Stimulated activated naive CD8-positive, alpha-beta T cell treated with anti-CD3 and anti-CD28 coated beads, Interleukin-15, Interleukin-2, amounts not matched to agents 100 U/mL and 50 U/mL, for 24 hours (primary cell): ENCODE measurements around the gene CLCN6.
A peak's percentile ranks its signal among the peaks of the same experiment; 100 is the strongest.

ENCODE experiments used
- ATAC-seq: fragments of 150-1000 bp; cut with Tn5 transposase; one replicate; pipeline ENCODE4 v1.10.0; 2021
- DNase-seq: peaks from one replicate; pipeline ENCODE4 v3.0.0; 2021

CLCN6 gene

DNA sequence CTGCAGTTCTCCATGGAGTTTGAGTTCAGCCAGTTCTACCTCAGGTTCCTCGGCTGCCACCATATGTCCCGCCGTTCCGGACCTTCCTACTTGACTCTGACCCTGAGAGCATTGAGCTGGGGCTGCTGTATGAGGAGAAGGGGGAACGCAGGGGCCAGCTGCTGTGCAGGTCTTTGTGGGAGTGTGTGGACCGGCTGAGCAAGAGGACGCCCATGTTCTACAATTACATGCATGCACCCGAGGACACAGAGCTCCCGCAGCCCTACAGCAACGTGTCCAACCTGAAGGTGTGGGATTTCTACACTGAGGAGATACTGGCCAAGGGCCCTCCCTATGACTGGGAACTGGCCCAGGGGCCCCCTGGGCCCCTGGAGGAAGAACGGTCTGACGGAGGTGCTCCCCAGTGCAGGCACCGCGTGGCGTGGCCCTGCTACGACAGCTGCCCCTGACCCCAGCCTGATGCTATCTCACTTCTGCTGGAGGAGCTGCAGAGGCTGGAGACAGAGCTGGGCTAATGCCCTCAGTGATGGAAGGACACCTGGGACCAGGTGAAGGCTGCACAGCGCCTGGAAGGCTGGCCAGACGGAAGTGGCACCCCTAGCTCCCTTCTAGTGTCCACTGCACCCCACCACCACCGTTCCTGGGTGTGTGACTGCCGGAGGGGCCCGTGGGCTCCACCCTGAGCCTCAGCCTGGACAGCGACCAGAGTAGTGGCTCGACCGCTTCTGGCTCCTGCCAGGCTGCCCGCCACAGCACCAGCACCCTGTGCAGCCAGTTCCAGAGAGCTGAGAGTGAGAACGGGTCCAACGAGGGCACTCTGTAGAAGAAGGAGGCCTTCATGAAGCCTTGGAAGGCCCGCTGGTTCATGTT lies 73.6 kb downstream of the CLCN6 start:
- ATAC-seq (no peak), DNase-seq (no peak)

DNA sequence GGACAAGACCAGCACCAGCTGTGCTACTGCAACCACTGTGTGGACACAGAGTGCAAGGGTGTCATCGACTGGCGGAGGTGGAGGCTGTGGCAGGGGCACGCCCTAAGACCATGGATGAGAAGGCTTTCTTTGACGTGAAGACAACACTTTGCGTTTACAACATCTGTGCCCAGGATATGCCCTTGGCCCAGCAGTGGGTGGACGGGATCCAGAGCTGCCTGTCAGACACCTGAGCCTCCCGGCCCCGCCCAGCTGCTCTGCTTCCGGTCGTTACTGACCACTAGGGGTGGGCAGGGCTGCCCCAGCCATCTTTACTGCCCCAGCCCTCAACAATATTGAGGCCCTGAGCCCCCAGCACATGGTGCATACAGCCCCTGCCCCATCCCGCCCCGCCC lies 74.2 kb downstream of the CLCN6 start:
- no peak for ATAC-seq

DNA sequence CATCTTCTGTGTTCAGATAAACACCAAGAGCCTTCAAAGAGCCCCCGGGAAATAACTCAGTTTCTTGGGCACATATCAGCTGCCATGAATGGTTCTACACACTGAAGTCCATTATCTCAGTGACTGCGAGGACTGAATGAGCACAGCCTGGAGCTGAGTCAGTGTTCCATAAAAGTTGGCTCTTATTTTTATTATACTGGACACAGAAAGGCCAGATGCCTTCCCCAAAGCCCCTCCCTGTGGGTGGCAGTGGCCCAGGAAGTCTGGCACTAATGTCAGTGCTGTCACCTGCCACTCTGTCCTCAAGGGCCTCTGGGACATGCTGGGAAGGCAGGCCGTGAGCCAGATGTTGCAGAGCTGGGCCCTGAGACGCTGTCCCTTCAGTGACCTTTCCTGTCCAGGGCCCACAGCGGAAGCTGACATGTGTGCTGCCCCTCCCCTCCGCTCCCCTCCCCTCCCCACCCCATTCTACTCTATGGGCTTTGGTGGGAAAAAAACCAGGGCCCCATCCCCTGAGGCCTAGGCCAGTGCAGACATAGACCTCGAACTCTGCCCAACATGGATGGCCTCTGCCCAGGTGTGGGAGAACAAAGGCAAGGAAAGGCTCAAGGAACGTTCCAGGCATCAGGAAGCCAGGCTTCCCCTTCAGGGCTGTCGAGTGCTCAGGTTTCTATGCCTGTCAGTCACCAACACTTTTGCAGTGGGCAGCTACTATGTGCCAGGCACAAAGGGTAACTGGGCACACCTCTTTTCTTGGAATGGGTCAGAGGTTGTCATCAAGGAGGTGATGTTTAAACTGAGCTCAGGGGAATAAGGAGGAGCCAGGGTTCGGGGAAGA lies 75.1 kb downstream of the CLCN6 start:
- ATAC-seq = no peak
- no peak for DNase-seq

More for the DNA sequence above, 74.2 kb downstream of the CLCN6 start:
- DNase-seq = no peak

DNA sequence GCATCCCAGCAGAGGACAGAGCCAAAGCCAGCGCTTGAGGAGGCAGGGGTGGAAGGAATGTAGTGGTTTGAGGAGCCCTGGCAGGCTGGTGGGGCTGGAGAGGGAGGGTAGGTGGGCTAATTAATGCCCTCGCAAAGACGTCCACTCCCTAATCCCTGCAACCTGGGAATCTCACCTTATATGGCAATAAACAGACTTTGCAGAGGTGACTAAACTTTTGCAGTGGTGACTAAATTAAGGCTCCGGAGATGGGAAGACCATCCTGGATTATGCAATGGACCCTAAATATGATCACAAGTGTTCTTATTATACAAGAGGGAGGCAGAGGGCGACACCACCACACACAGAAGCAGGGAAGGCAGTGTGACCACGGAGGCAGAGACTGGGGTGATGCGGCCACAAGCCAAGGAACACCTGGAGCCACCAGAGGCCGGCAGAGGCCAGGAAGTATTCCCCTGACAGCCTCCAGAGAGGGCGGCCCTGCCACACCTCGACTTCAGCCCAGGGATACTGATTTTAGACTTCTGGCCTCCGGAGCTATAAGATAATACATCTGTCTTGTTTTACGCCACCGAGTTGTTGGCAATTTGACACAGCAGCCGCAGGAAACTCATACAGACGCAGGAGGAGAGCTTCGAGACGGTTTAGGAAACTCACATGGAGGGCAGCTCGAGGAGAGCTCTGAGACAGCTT lies 75.9 kb downstream of the CLCN6 start:
- ATAC-seq = no peak
- no peak for DNase-seq

DNA sequence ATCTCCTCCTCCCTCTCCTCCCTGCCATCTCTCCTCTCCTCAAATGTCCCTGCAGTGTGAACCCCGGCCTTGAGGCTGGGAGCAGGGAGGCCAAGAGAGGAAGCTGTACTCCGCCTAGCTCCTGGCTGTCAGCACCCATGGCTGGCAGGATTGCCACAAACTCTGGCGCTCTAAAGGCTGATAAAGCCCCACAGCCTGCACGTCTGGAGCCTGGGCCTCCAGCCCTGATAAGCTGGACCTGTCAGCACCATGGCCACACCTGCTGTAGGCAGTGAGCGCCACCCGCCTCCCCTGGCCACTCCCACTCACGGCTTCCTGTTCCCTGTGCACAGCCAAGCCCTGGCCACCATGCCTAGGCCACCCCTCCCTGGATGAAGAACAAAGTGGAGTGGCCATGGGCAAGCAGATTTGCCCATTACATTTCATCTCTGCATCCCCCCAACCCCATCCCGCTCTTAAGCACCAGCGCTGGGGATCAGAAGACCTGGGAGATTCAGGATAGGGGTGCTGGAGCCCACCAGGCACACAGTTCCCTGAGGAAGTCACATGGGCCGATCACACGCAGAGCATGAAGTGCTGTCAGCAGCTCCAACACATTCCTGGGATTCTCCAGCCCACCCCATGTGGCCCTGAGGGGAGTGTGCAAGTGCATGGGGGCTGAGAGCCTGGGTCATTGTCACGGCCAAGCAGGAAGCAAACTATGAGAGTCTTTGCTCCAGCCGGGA lies 77.0 kb downstream of the CLCN6 start:
- peak; percentile 45 for ATAC-seq
- no peak for DNase-seq

DNA sequence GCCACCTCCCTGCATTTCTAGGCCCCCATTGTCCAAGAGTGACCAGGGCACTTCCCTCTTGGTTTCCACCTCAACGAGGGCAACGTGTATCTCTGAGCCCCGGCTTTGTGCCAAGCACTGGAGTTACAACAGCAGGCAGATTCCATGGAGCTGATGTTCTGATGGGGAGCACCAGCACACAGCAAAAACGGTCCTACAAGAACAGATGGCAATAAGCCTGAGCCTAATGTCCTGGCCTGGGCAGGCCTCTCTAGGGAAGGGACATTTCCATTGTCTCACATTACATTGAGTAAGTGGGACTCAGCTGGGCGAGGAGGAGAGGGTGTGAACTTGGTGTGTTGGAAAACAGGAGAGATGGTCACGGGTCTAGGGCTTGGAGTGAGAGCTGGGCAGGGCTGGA lies 79.9 kb downstream of the CLCN6 start:
- ATAC-seq = no peak

DNA sequence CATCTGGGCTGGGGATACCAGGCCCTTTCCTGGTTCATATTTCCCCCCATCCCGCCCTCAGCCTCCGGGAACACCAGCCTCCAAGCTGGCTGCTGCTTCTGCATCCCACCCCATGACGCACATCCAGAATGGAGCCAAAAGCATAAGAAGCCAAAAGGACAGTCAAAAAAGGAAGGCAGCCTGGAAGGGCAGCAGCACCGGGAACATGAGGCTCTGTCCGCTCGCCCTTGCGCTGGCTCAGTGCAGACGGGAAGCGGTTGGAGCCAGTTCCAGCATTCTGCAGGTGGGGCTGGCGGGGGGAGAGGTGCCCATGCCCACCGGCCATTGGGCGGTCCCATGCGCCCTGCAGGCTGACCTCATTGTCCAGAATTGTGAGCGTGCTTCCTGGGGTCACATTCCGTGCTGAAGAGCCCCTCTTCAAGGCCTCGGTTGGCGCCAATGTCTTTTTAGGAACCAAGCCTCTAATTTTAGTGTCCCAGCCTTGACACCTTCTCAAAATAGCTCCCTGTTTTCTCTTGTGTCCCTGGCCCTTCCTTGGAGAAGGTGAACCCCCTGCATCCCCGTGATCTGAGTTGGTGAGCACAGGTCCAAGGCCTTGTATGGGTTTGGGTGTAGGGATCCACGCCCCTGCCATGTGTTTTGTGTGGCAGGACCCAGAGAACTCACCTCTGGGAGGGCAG lies 81.1 kb downstream of the CLCN6 start:
- no peak for DNase-seq
- no peak for ATAC-seq

More for the DNA sequence above, 79.9 kb downstream of the CLCN6 start:
- no peak for DNase-seq

DNA sequence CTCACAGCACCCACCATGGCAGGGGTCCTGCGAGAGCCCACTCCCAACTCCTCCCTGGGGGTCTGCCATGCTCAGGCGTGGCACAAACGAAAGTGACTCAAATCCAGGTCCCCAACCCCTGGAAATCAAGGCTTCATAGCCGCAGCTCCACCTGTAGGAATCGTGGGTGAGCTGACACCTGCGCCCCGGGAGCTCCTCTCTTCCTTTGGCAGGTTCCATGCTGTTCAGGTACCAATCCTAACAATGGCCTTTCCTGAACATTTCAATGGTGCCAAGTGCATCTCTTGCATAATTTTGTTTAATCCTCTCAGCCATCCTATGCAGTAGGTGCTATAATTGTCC lies 81.6 kb downstream of the CLCN6 start:
- ATAC-seq = no peak
- no peak for DNase-seq

DNA sequence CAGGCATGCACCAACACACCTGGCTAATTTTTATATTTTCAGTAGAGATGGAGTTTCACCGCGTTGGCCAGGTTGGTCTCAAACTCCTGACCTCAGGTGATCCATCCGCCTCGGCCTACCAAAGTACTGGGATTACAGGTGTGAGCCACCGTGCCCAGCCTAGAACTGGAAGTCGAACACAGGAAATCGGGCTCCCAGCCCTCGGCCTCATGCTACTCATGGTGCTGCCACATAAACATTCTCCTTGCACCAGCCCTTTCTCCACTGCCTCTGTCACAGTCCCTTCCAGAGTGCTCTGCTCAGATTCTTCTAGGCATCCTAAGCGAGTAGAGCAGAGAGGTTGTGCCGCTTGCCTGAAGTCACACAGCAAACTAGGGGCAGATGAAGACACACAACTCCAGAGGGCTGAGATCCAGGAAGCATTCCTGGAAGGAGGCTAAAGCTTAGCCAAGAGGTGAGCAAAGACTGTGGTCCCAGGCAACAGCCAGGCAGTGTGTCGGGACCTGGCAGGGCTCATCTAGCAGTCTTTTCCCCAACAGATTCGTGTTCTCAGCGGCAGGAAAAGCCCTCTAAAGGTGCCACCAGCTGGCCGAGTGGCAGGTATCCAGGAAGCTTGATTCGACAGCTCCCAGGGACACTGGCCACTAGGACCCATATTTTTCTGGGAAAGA lies 82.3 kb downstream of the CLCN6 start:
- ATAC-seq (no peak), DNase-seq (no peak)

DNA sequence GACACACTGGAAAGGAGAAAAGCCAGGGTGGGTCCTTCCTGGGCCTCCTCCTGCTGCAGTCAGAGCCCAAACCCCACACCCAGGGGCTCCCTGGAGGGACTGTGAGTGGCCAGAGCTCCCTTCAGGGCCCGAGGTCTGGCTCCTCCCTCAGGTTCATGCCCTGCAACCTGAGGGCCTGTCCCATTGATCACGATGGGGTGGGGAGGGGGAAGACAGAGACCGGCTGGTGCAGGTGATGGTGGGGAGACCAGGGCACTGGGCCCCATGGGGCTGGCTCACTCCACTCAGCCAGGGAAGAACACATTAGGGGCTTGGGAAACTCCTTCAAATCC lies 82.9 kb downstream of the CLCN6 start:
- DNase-seq (no peak), ATAC-seq (no peak)

DNA sequence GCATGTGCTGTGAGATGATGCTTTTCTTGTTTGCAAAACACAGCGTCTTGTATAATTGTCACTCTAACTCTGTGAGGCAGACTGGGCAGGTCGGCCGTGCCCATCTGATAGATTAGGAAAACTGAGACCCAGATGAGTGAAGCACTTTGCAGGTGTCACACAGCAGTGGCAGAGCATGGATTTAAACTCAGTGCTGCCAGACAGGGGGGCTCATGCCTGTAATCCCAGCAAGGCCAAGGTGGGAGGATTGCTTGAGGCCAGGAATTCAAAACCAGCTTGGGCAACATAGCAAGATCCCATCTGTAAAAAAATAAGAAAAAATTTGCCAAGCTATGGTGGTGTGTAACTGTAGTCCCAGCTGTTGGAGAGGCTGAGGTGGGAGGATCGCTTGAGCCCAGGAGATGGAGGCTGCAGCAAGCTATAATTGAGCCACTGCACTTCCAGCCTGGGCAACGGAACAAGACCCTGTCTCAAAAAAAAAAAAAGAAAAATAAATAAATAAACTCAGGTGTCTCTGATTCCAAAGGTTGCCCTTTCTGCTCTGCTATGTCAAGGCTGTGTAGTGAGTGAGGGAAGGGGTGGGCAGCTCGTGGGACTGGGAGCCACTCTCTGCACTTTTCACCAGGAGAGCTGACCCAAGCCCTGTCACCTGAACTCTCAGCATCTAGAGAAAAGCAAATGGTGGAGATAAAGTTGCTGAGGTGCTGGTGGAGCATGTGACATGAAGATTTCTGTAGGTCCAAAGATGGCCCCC lies 85.6 kb downstream of the CLCN6 start:
- ATAC-seq (no peak), DNase-seq (no peak)
